ENCODE results near the gene MATN1.

The MATN1 gene

DNA sequence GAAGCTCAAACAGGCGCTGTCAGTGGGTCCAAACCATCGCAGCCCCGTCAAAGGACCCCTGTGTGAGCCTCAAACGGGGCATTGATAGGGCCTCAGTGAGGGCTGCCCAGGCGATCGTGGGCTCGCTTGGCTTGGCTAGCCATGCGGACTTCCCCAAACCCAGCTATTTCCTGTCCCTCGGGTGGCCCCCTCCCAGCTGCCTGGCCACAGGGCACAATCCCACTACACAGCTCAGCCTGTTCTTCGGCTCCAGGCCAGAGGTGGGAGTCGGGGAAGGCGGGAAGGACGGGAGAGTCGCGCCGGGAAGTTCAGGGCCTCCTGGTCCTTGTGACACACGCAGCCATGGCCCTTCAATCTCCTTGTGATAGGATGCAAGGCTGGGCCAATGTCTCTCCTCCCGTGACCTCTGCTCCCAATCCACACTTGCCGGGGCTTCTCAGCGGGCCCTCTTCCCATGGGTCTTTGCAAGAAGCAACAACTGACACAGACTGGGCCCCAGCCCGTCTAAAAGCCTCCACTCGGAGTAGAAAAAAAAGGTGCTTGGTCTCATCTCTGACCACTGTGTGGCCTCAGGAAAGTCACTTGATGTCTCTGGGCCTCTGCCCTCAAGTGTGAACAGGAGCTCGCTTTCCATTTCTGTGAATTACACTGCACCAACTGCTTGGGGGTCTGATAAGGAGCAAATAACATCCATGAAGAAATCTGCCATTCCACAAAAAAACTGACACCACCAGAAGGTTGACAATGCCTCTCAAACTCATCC is 7.1 kb upstream of the MATN1 start:
- no peak for DNase-seq

DNA sequence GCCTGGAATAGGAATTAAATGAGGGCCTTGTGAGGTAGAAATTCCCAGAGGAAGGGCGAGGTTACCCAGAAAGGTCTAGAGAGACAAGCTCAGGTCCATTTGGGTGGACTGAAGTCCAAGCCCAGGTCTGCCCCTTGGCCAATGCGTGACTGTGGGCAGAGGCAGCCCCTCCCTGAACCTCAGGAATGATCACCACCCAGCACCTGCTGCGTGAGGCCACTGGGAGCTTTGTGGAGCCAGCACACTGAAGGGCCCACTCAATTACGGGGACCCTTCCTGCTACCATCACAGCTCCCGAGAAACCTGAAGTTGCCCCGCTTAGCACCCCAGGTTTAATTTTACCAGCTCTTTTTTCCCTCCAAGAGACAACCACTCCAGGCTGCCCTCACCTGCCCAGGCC is 6.5 kb upstream of the MATN1 start:
- DNase-seq, result no peak

DNA sequence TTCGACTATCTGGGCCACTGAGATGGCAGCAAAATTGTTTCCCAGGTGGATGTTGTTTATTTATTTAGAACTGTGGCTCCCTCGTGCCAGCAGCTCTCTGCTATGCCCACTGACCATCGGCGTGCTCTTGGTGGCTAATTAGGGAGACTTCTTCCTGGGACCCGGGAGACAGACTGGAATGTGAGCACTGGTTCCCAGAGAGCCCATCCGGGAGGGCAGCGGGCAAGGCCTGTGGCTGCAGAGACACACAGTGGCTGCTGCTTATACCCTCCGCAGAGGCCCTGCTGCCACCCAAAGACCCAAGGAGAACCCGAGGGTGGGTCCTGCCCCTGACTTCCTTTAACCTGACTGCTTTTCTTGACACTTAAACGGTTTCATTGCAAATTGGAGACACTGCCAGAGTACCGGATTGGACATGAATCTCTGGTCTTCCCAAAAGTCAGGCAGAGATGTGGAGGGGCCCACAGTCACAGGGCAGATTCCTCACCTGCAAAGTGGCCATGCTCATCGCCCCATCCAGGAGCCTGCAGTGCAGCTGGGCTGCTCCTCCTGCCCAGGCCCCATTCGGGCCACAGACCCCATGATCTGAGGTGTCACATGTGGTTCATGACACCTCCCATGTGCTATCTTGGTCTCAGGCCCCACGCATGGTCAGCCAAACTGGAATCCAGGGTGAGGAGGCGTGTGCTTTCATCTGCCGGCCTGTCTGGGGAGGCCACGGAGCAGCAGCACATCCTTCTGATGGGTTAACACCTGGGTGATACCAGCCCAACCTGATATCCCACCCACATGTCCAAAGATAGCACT is 5.7 kb upstream of the MATN1 start:
- no peak for DNase-seq

DNA sequence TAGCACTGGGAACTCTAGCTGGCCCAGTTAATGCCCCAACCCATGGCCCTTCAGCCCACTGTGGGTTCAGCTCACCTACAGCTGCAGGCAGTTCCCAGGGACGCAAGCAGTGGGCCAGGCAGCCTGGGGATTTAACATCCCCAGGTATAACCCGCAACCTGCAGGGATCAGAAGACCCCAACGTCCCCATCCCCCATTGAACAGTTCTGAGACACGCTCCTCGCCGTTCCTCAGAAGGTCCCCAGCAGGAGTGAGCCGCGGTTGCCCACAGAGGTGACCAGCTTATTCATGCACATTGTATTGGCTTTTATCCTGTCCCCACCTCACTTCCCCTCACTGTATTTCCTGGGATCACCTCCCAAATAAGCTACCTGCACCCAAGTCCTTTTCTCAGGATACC is 5.0 kb upstream of the MATN1 start:
- DNase-seq, result no peak

DNA sequence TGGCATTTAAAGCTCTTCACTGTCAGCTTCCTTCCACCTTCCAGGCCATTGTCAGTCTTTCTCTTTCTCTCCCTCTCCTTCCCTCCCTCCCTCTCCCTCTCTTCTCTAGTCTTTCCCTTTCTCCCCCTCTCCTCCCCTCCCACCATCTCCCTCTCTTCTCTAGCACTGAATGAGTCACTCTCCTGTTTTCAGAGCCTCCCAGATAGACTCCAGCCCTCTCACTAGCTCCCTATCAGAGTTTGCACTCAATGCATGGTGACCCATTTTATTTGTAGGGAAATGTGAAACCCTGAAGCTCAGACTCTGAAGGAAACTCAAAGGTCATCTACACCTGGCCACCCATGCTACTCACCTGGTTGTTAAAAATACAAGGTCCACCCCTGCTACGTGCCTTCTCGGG is 4.4 kb upstream of the MATN1 start:
- no peak for DNase-seq

DNA sequence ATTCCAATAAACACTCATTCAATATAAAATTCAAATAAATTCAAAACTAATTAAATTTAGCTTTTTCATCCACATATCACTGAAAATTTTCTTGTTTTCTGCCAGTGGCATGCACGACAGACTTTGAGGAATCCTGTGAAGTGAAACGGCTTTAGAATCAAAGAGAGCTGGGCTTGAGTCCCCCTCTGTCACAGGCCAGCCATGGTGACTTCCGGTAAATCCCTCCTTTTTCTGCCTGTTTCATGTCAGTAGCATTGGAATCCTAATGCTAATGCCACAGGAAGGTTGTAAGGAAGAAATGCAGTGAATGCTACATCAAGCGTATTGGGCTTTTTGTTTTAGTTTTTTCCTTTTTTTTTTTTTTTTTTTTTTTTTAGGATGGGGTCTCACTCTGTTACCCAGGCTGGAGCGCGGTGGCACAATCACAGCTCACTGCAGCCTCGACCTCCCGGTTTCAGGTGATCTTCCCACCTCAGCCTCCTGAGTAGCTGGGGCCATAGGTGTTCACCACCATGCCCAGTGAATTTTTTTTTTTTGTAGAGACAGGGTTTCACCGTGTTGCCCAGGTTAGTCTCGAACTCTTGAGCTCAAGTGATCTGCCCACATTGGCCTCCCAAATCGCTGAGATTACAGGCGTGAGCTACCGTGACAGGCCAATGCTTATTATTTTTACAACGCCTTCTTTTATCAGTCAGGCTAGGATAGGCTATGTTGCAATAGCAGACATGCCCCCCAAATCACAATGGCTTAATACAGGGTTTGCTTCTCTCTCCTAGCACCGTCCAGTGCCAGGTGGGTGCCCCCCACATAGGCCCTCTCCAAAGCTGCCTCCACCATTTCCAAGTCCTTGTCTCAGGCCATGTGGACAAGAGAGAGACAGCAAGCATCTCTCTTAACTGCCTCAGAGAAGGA is 3.6 kb upstream of the MATN1 start:
- DNase-seq, result no peak

DNA sequence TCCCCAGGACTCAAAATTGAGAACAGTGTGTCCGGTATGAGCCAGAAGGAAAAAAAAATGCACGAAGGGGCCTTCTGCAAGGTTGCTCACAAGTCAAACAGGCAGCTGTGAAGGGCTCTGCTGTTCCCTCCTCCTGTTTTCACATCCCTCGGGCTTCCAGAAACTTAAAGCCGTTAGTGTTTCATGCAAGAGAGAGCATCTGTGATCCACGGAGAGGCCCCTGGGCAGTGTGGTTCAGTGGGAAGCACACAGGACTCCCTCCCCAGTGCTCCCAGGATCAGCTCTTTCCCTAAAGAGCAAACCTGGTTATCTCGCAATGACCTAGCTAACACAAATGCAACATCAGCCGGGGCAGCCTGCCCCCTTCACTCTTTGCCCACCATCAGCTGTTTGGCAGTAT is 2.9 kb upstream of the MATN1 start:
- no peak for DNase-seq

DNA sequence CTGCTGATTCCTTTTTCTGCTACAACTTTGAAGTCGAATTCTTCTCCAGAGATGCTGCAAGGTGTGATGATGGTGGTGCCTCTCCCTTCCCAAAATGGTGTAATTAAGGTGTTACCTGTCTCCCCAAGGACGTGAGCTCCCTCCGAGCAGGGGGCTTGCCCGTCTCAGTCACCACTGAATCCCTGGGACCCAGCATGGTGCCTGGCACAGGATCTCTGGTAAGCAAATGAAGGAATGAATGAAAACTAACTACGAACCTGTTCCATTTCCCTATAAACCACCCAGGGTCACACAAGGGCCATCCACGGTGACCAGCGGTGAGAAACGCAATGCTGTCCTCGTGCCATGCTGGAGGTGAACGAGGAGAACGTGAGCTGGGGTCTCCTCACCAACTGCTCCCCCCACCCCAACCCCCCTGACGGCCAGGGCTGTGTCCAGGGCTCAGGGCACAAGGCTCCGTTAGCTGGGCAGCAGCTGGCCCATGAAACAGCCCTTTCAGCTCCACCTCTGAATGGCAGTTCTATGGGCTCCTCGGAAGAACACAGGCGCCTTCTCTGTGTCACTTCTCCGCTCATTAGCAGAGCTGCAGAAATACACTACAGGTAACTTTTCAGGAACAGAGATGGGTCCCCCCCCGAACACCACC is 2.2 kb upstream of the MATN1 start:
- no peak for DNase-seq

DNA sequence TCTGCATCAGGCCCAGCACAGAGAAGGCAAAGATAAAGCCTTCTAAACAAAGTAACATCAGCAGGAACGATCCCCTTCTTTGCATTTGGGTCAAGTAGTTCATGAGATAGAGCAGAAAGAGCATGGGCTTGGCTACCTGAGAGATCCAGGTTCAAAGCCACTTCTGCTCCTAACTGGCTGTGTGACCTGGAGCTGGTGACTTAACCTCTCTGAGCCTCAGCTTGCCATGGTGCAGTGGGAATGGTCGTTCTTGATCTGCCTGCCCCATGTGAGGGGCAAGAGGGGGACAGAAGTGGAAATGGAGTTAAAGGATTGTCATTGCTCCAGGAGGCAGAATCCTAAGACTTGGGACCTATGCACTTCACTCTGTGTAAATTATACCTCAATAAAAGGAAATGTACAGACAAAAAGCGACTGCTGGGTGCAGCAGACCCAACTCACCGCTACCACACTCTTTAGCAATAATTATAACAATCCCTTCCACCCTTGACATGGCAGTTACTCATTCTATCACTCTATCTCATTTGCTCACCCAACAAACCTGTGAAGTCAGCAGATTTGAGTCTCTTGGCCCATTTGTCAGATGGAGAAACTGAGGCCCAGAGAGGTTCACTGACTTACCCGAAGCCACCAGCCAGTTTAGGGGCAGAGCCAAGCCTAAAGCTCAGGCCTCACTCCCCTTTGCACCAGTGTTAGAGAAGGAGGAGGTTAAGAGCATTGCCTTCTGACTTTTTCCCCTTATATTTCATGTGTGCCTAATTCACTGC is 1.5 kb upstream of the MATN1 start:
- DNase-seq, result no peak

DNA sequence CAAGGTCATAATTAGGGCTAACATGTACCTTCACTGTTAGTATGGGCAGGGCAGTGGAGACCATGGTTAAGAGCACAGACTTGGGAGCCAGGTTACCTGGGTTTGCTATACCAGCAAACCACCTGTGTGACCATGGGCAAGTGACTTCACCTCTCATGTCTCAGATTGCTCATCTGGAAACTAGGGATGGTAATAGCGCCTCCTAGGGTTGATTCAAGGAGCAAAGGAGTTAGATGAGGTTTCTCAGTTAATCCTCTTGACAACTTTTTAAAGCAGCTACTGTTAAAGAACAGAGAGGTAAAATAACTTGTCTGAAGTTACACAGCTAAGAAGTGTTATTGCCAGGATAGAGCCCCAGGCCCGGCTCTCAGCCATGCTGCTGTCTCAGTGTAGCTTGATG is 790 bp upstream of the MATN1 start:
- no peak for DNase-seq

DNA sequence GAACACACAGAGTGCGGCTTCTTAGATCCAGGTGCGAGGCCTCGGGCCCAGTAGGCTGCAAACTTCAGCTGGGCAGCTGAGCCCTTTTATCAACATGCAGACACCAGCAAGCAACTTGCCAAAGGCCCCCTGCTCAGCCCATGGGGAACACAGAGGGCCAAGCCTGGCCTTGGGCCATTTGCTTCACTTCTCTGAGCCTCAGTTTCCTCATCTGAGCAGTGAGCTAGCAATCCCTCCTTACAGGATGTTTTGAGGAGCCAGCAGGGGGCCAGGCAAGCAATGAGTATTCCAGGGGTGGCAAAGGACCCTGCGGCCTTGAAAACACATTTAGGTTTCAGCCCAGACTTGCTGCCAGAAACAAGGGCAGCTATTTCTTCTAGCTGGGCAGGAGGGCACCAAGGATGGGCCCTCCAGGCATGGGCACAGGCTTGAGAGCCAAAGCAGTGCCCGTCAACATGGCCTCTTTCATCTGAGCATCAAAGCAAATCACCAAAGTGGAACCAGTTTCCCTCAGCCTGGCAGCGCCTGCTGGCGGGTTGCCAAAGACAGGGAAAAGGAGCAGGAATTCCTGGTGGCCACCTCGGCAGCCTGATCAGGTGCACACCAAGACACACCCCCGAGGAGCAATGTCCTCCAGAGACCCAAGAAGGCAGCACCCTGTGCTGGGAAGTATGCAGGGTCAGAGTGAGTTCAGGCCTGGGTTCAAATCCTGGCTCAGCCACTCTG is 1.4 kb downstream of the MATN1 start:
- DNase-seq, result peak; percentile 56

DNA sequence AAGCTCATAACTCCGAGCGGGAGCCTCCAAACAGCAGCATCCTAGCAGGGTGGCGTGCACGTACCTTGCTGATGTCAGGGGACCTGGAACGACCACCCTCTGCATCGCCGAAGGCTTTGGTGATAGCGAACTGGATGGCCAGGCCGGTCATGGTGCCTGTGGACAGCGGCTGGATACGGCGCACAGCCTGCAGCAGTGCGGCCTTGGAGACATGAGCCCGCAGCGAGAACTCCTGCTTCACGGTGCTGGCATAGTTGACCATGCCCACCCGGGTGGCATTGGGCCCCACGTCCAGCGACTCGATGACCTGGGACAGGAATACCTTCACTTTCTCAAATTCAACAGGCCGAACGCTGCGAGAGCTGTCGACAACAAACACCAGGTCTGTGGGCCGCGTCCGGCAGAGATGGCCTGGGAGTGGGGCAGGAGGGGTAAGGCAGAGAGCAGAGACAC is 2.0 kb downstream of the MATN1 start:
- DNase-seq, result no peak

DNA sequence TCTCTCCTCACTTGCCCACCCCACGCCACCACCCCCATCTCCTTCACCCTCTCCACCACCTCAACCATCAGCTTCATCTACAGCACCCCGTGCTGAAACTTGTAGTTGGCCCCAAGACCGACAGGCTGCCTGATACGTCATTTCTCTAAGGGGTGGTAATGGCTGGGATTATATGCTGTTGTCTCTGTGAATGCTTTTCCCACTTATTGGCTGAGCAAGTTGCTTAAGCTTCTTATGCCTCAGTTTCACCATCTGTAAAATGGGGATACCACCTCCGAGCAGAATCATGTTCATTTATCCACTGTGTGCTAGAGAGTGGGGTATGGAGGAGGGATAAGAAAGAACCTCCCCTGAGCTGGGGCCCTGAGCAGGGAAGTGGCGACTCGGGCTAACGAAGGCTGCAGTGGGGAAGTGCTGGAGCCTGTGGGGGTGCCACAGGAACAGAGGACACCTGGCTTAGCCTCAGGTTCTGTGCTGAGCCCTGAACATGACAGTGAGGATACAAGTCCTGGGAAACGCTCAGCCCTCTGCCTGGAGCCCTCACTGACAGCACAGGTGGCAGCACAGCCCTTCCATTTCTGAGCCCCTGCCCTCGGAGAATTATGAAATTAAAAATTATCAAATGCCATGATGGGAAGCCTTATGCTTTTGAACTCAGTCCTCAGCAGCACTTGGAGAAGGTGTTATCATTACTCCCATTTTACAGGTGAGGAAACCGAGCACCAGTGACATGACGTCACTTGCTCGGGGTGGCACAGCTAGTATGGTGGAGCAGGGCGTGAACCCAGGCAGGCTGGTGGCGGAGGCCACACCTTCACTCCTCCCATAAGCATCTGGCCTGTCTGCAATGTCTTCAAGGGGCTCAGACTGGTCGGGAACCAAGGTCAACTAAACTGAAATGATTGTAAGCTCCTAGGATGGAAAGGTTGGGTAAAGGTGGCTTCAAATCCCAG is 2.8 kb downstream of the MATN1 start:
- no peak for DNase-seq

DNA sequence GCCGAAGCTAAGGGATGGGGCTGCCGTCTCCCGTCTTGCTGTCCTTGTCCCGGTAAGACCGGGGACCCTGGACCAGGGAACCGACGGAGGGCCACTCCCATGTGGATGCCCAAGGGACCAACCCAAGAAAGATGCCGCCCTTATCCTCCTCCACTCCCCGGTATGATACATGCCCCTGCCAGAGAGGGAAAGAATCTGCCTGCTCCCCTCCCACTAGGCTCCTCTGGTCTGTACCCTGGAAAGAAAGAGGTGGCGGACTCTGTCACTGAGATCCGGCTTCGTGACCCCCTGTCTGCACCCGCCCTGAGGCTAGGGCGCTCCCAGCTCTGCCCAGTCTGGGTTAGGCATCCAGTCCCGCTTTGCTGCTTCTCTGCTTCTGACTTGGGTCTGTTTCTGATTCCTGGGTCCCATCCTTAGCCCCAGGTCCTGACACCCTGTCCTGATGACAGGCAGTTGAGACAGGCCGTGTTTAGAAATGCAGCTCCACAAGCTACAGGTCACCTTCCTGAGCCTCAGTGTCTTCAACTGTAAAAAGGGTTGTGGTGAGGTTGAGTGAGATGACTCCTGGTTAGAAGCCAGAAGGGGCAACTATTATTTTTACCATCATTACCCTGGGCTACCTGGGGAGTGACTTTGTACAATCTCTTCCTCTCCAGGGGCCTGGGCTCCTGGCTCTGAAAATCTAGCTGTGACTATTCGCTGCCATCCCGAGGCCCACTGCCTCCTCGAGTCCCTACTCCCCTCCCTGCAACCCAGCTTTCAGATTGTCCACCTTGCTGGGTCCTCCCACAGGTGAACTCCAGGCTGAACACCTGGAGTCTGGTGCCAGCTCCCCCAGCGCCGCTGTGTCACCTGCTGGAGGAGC is 3.7 kb downstream of the MATN1 start:
- DNase-seq, result no peak

DNA sequence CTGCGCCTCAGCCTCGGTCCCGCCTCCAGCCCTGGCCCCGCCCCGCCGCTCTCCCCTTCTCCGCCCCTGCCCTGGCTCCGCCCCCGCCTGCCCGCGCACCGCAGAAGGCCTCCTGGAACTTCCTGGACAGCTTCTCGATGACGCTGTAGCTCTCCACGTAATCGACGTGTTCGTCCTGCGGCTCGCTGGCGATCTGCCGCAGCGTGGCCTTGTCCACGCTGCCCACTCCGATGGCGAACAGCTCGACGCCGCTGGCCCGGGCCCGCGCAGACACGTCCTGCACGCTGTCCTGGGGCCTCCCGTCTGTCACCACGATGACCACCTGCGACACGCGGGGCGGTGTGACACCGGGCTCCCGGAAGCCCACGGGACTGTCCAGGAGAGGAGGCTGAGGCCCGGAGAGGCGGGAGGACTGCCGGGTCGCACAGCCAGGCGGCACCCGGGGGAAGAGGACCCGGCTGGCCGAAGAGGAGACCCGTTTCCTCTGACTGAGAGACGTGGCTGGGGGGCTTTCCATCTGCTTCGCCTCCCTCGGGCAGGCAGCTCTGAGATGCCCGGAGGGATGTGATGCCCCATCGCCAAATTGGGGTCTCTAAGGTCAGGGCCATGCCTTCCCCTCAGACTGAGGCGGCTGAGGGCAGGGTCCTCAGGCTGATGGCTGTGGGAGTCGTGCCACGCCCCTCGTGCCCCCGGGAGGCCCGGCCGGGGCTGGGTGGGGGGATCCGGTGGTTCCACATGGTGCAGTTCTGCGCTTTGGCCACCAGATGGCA is 4.6 kb downstream of the MATN1 start:
- DNase-seq, result peak; percentile 58

DNA sequence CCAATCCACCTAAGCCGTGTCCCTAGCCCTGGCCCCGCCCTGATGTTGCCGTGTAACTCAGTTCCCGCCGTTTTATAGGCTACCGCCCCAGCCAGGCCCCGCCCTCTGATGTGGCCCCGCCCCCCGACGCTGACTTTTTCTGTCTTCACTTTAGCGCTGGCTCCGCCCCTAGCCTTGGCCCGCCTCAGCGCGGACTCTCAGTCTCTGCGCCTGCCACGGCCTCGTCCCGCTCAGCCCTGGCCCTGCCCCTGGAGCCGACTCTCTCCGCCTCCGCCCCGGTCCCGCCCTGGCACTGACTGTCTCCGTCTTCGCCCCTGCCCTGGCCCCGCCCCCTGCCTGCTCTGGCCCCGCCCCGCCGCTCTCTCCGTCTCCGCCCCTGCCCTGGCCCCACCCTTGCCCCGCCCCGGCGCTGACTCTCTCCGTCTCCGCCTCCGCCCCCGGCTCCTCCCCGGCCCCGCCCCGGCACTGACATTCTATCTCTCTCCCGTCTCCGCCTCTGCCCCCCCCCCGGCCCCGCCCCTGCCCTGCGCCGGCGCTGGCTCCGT is 5.2 kb downstream of the MATN1 start:
- DNase-seq, result peak; percentile 98

DNA sequence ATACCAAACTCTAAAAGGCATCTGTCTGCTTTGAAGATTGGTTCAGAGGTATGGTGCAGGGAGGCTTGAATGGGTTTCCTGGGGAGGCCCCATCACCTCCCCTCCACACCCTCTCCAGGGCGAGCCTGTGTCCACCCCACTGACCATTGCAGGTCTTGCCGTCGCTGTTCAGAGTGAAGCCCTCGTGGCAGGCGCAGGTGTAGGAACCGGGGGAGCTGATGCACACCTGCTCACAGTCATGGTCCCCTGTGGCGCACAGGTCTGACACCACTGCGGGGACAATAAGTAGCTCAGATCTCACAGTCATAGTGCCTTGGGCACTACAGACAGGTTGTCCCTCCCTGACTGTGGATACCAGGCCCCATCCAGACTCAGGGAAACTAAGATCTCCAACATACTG is 6.7 kb downstream of the MATN1 start:
- DNase-seq, result no peak

DNA sequence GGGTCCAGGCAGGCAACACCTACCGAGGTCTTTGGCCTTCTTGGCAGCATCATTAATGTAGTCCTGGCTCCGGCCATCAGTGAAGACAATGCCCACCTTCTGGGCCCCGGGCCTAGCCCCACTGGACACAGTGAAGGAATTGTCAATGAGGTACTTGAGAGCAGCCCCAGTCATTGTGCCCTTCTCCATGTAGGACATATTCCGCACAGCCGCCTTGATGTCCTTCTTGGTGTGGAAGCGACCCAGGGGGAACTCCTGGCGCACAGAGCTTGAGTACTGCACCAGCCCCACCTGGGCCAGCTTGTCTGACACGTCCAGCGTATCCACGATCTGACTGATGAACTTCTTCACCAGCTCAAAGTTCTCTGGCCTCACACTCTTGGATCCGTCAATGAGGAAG is 7.5 kb downstream of the MATN1 start:
- no peak for DNase-seq

Data from NCI-H1105 (cell line).